ENCODE results near the gene CAMP. TPM values are rescaled to one million over a fixed set of nuclear protein-coding genes. Genes with fewer than 3 reads are reported as not detected.
"Not testable (repeated sequence)": the region's sequence is repeated elsewhere in the genome, so short reads cannot be mapped to it uniquely, and the experiment has no call there.

The CAMP gene
- total RNA-seq, 1 donor from 2014 or later: not detected

DNA sequence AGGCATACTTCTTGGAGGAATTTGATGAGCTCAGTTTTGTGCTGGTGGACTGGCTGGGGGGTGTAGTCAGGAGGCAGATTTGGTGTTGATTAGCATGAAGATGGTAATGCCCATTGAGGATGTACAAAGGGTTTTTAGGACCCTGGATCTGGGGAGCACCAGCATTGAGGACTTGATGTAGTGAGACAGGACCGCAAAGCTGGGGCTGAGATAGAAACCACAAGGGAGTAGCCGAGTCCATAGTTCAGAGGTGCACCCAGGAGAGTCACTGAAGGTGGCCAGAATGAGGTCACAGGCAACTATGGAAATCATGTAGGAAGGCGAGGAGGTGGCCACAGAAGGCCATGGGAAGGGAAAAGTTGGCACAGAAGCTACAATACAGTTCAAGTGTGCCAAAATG lies 32.4 kb upstream of the CAMP start:
- DNase-seq (ENCODE audit: low spot score): no peak
- H3K27me3 Mint-ChIP-seq (ENCODE audit: low read depth): peaks cover 2% of the 10 kb centered on the region
- H3K36me3 Mint-ChIP-seq (ENCODE audit: low read depth): peaks cover 13% of the 10 kb centered on the region
- H3K4me1 Mint-ChIP-seq (ENCODE audit: low read depth): peaks cover 19% of the 10 kb centered on the region
- H3K9me3 Mint-ChIP-seq: no peaks in the 10 kb centered on the region
- intact Hi-C loops (cut with micrococcal nuclease): no loop called here
- no peak overlapping the region for H3K4me3 Mint-ChIP-seq (ENCODE audit: low read depth)
- no peak overlapping the region for H3K27ac Mint-ChIP-seq

DNA sequence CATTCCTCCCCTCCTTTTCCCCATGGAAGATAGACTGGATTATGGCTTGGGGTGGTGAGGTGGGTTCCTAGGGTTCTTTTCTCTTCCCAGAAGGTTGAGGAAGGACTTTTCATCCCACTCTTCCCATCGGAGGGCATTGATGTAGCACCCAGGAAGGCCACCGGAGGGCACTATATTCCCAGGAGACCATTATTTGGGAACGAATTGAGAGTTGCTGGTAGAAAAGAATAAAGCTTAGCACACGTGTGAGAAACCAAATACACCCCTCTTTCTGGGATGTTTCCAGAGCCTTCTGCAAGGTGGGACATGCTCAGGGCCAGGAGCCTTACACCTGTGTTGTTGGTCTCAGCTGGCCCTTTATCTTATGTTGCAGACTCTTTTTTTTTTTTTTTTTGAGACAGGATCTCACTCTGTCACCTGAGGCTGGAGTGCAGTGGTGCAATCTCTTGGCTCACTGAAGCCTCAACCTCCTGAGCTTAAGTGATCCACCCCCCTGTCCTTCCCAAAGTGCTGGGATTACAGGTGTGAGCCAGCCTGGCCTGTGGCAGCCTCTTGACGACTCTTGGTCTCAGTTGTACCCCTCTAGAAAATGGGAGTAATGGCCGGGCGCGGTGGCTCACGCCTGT lies 28.7 kb upstream of the CAMP start:
- no peak overlapping the region for H3K4me3 Mint-ChIP-seq (ENCODE audit: low read depth)
- no peak for DNase-seq (ENCODE audit: low spot score)
- H3K27ac Mint-ChIP-seq: no peak overlapping the region
- H3K9me3 Mint-ChIP-seq: no peaks in the 10 kb centered on the region
- peaks cover 4% of the 10 kb centered on the region for H3K27me3 Mint-ChIP-seq (ENCODE audit: low read depth)
- H3K4me1 Mint-ChIP-seq (ENCODE audit: low read depth): peaks cover 3% of the 10 kb centered on the region
- intact Hi-C loops (cut with micrococcal nuclease): no loop called here
- H3K36me3 Mint-ChIP-seq (ENCODE audit: low read depth): no peaks in the 10 kb centered on the region

DNA sequence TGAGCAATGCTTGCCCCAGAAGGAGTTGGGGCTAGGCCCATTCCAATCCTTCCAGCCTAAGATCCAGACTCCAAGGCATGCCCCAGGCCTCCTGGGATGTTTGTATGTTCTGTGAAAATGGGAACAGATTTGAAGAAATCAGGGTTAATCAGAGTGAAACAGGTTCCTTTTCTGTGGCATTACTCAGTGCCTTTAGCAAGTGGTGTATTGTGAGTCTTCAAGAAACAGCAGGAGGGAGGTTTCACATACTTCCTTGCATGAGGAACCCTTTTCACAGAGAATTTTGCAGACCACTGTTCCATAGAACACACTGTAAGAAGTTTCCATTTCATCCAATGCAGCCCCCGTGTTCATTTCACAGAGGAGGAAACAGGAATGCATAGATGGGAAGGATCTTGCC lies 26.7 kb upstream of the CAMP start:
- no peak for DNase-seq (ENCODE audit: low spot score)
- no peaks in the 10 kb centered on the region for H3K36me3 Mint-ChIP-seq (ENCODE audit: low read depth)
- no peak overlapping the region for H3K4me3 Mint-ChIP-seq (ENCODE audit: low read depth)
- no peak overlapping the region for H3K27ac Mint-ChIP-seq
- no peaks in the 10 kb centered on the region for H3K9me3 Mint-ChIP-seq
- peaks cover 7% of the 10 kb centered on the region for H3K27me3 Mint-ChIP-seq (ENCODE audit: low read depth)
- intact Hi-C loops (cut with micrococcal nuclease): no loop called here
- H3K4me1 Mint-ChIP-seq (ENCODE audit: low read depth): peaks cover 3% of the 10 kb centered on the region

DNA sequence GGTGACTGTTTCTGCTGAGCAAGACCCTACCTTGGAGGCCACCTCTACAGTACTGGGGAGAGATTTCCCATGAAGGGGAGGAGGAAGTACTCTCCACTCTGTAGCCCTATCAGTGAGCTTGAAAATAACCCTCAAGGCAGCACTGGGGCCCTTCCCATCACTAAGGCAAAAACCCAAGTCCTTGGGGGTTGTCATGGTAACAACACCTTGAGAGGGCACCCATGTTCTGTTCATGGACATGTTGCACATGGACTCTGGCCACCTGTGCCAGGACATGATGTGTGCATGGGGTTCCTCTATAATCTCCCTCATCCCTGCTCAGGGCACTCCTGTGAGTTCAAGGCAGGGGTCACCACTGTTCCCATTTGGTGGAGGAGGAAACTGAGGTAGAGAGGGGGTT lies 24.2 kb upstream of the CAMP start:
- Mint-ChIP-seq H3K9me3 (no peaks in the 10 kb centered on the region), H3K27ac (no peak overlapping the region), H3K4me1 (ENCODE audit: low read depth) (peaks cover 3% of the 10 kb centered on the region), H3K4me3 (ENCODE audit: low read depth) (no peak overlapping the region), H3K27me3 (ENCODE audit: low read depth) (peaks cover 6% of the 10 kb centered on the region), H3K36me3 (ENCODE audit: low read depth) (no peaks in the 10 kb centered on the region)
- DNase-seq (ENCODE audit: low spot score): no peak
- intact Hi-C loops (cut with micrococcal nuclease): no loop called here

DNA sequence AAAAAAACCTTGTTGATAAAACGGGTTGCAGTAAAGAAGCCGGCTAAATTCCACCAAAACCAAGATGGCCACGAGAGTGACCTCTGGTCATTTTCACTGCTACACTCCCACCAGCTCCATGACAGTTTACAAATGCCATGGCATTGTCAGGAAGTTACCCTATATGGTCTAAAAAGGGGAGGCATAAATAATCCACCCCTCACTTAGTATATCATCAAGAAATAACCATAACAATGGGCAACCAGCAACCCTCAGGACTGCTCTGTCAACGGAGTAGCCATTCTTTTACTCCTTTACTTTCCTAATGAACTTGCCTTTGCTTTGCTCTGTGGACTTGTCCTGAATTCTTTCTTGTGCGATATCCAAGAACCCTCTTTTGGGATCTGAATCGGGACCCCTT lies 20.7 kb upstream of the CAMP start:
- H3K4me3 Mint-ChIP-seq (ENCODE audit: low read depth): no peak overlapping the region
- no peaks in the 10 kb centered on the region for H3K9me3 Mint-ChIP-seq
- no peak overlapping the region for H3K27ac Mint-ChIP-seq
- no peak for DNase-seq (ENCODE audit: low spot score)
- no peaks in the 10 kb centered on the region for H3K36me3 Mint-ChIP-seq (ENCODE audit: low read depth)
- H3K4me1 Mint-ChIP-seq (ENCODE audit: low read depth): no peaks in the 10 kb centered on the region
- peaks cover 5% of the 10 kb centered on the region for H3K27me3 Mint-ChIP-seq (ENCODE audit: low read depth)
- intact Hi-C loops (cut with micrococcal nuclease): no loop called here

DNA sequence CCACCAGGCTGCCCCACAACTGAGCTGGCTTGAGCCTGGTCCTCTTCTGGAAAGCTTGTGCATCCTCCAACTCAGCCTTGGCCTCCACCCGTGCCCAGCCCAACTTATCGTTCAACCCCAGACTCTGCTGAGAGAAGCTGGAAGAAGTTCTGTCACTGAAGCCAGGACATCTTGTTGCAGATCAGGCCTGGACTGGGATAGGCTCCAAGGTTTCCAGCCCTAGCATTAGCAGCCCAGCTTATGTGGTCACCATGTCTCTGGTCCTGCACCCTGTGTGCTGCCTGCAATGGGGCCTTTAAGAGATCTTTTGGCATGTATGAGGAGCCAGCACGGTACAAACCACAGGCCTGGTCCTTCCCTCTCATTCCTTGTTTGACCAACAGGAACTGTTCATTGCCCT lies 15.2 kb upstream of the CAMP start:
- no peaks in the 10 kb centered on the region for H3K4me1 Mint-ChIP-seq (ENCODE audit: low read depth)
- no peaks in the 10 kb centered on the region for H3K9me3 Mint-ChIP-seq
- intact Hi-C loops (cut with micrococcal nuclease): no loop called here
- H3K36me3 Mint-ChIP-seq (ENCODE audit: low read depth): no peaks in the 10 kb centered on the region
- H3K27me3 Mint-ChIP-seq (ENCODE audit: low read depth): no peaks in the 10 kb centered on the region
- no peak overlapping the region for H3K4me3 Mint-ChIP-seq (ENCODE audit: low read depth)
- no peak overlapping the region for H3K27ac Mint-ChIP-seq
- DNase-seq (ENCODE audit: low spot score): no peak

DNA sequence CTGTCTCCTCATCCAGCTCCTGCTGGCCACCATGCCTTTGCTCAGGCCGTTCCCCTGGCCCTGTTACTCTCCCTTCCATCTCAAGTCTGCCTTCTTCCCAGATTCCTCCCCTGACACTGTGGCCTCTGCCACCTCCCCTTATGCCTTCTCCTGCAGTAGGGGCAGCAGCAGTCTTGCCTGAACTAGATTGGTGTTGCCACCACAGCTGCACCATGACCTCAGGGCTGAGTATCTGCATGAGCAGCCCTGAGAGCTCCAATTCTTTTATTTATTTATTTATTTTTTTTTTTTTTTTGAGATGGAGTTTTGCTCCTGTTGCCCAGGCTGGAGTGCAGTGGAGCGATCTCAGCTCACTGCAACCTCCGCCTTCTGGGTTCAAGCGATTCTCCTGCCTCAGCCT lies 13.8 kb upstream of the CAMP start:
- intact Hi-C loops (cut with micrococcal nuclease): no loop called here
- Mint-ChIP-seq H3K4me3 (ENCODE audit: low read depth) (no peak overlapping the region), H3K27ac (no peak overlapping the region), H3K36me3 (ENCODE audit: low read depth) (no peaks in the 10 kb centered on the region), H3K27me3 (ENCODE audit: low read depth) (no peaks in the 10 kb centered on the region), H3K4me1 (ENCODE audit: low read depth) (no peaks in the 10 kb centered on the region), H3K9me3 (no peaks in the 10 kb centered on the region)
- no peak for DNase-seq (ENCODE audit: low spot score)

DNA sequence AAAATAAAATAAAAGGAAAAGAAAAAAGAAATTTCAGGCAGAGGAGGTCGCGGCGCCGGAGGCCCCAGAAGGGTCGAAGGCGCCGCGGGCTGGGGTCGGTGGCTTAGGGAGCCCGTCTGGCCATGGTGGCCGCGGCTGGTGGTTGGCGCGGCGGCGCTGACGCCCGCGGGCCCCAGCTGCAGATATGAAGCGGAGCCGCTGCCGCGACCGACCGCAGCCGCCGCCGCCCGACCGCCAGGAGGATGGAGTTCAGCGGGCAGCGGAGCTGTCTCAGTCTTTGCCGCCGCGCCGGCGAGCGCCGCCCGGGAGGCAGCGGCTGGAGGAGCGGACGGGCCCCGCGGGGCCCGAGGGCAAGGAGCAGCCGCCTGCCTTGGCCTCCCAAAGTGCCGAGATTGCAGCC lies 12.8 kb upstream of the CAMP start:
- DNase-seq (ENCODE audit: low spot score); H3K27me3 Mint-ChIP-seq (ENCODE audit: low read depth); H3K4me3 Mint-ChIP-seq (ENCODE audit: low read depth); intact Hi-C loops (cut with micrococcal nuclease); H3K9me3 Mint-ChIP-seq; H3K4me1 Mint-ChIP-seq (ENCODE audit: low read depth); H3K36me3 Mint-ChIP-seq (ENCODE audit: low read depth); H3K27ac Mint-ChIP-seq: not testable (repeated sequence)

DNA sequence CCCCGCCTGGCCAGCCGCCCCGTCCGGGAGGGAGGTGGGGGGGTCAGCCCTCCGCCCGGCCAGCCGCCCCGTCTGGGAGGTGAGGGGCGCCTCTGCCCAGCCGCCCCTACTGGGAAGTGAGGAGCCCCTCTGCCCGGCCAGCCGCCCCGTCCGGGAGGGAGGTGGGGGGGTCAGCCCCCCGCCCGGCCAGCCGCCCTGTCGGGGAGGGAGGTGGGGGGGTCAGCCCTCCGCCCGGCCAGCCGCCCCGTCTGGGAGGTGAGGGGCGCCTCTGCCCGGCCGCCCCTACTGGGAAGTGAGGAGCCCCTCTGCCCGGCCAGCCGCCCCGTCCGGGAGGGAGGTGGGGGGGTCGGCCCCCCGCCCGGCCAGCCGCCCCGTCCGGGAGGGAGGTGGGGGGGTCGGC lies 11.5 kb upstream of the CAMP start:
- H3K9me3 Mint-ChIP-seq; H3K4me1 Mint-ChIP-seq (ENCODE audit: low read depth); H3K36me3 Mint-ChIP-seq (ENCODE audit: low read depth); H3K27me3 Mint-ChIP-seq (ENCODE audit: low read depth); H3K27ac Mint-ChIP-seq; H3K4me3 Mint-ChIP-seq (ENCODE audit: low read depth); DNase-seq (ENCODE audit: low spot score); intact Hi-C loops (cut with micrococcal nuclease): not testable (repeated sequence)

DNA sequence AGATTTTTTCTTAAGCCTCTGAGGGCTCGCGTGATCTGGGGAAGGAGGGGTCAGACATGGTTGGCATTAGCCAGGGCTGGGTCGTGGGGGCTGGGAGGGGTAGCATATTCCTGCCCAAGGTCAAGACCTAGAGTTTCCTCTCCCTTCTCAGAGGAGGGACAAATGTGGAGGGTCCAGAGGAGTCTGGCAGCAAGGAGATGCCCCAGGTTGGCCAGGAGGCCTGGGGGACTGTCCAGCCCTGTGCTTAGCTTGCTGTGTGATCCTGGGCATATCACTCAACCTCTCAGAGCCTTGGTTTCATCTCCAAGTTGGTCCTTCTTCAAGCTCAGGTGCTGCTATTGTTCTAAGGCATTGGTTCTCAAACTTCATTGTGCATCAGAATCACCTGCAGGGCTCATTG lies 9.1 kb upstream of the CAMP start:
- Mint-ChIP-seq H3K4me3 (ENCODE audit: low read depth) (no peak overlapping the region), H3K9me3 (no peaks in the 10 kb centered on the region), H3K27me3 (ENCODE audit: low read depth) (no peaks in the 10 kb centered on the region), H3K36me3 (ENCODE audit: low read depth) (no peaks in the 10 kb centered on the region), H3K4me1 (ENCODE audit: low read depth) (no peaks in the 10 kb centered on the region), H3K27ac (no peak overlapping the region)
- intact Hi-C loops (cut with micrococcal nuclease): no loop called here
- DNase-seq (ENCODE audit: low spot score): no peak

DNA sequence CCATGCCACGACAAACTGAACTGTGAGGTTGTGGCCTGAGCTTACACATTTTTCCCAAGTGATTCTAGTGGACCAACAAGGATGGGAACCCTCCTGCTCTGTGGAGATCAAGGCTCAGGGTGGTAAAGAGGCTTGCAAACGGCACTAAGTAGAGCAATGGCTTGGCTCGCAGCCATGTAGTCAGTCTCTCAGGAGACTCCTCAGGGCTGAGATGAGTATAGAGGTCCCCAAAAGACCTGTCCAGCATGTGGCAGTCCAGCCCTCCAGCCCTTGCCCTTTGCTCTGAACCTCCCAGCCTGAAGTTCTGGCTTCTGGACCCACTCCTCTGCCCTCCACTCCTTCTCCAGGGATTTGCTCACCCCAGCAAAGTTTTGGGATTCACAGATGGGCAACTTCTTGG lies 8.3 kb upstream of the CAMP start:
- no peaks in the 10 kb centered on the region for H3K9me3 Mint-ChIP-seq
- H3K4me3 Mint-ChIP-seq (ENCODE audit: low read depth): no peak overlapping the region
- no peaks in the 10 kb centered on the region for H3K27me3 Mint-ChIP-seq (ENCODE audit: low read depth)
- no peaks in the 10 kb centered on the region for H3K4me1 Mint-ChIP-seq (ENCODE audit: low read depth)
- no peak overlapping the region for H3K27ac Mint-ChIP-seq
- no peaks in the 10 kb centered on the region for H3K36me3 Mint-ChIP-seq (ENCODE audit: low read depth)
- DNase-seq (ENCODE audit: low spot score): no peak
- intact Hi-C loops (cut with micrococcal nuclease): no loop called here

DNA sequence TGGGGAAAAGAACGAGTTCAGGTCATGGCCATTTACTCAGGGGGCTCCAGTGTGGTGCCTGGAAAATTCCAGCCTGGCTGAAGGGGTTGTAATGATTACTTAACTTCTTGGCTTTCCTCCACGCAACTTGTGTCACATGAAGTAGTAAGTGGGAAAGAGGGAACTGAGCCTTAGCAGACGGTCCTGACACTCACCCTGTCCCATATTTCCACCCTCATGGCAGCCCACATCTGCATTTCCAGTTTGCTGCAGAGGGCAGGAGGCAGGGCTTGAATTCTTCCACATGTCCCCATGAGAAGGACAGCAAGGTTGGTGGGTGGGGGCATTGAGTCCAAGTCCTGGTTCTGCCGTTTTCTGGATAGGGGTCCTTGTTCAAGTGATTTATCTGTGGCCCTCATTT lies 7.8 kb upstream of the CAMP start:
- Mint-ChIP-seq H3K4me1 (ENCODE audit: low read depth) (no peaks in the 10 kb centered on the region), H3K4me3 (ENCODE audit: low read depth) (no peak overlapping the region), H3K27ac (no peak overlapping the region), H3K27me3 (ENCODE audit: low read depth) (no peaks in the 10 kb centered on the region), H3K9me3 (no peaks in the 10 kb centered on the region), H3K36me3 (ENCODE audit: low read depth) (no peaks in the 10 kb centered on the region)
- DNase-seq (ENCODE audit: low spot score): no peak
- intact Hi-C loops (cut with micrococcal nuclease): no loop called here

DNA sequence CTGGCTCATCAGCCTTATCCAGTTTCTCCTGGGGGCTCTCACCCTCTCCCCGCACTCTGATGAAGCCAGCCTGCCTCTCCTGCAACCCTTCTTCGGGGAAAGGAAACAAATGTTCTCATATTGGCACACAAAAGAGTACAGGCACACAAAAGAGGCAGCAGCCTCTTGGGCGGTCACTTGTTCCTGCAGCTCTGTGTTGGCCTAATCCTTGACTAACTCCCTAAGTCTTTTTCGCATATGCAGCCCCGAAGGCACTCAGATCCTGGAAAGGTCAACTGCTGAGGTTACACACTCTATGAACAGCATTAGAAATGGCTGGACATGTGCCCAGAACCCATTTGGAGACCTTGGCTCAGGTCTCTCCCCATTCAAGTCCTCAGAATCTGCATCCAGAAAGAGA lies 7.4 kb upstream of the CAMP start:
- Mint-ChIP-seq H3K4me1 (ENCODE audit: low read depth) (no peaks in the 10 kb centered on the region), H3K4me3 (ENCODE audit: low read depth) (no peak overlapping the region), H3K27me3 (ENCODE audit: low read depth) (no peaks in the 10 kb centered on the region), H3K9me3 (no peaks in the 10 kb centered on the region), H3K36me3 (ENCODE audit: low read depth) (no peaks in the 10 kb centered on the region), H3K27ac (no peak overlapping the region)
- intact Hi-C loops (cut with micrococcal nuclease): no loop called here
- DNase-seq (ENCODE audit: low spot score): no peak

DNA sequence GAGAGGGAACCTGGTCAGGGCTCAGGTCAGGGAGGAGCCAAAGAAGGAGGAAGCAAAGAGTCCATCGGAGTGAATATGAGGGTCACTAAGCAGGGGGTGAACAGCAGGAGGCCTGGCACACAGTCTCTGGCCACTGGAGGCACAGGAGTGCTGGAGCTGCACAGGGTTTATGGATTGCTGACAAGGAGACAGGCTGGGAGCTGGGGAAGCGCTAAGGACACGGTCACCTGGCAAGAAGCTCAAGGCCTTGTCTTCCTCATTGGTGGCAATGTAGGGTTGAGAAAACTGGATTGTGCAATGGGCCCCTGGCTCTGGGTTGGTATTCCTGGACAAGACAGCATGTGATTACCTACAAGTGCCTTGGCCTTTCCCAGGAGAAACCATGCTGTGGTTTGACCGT lies 5.8 kb upstream of the CAMP start:
- Mint-ChIP-seq H3K27ac (no peak overlapping the region), H3K27me3 (ENCODE audit: low read depth) (no peaks in the 10 kb centered on the region), H3K4me1 (ENCODE audit: low read depth) (no peaks in the 10 kb centered on the region), H3K4me3 (ENCODE audit: low read depth) (no peak overlapping the region), H3K36me3 (ENCODE audit: low read depth) (no peaks in the 10 kb centered on the region), H3K9me3 (no peaks in the 10 kb centered on the region)
- DNase-seq (ENCODE audit: low spot score): no peak
- intact Hi-C loops (cut with micrococcal nuclease): no loop called here
